Tibial artery (tissue), 4 donors: ENCODE measurements around the gene FAM169A.

Experiments
- DNase-seq, 2 donors: peaks; one replicate each; pipeline ENCODE4 v3.0.0-alpha.2; 2019
- H3K27ac ChIP-seq, 2 donors: fragments of 200-600 bp; sonication (generic) in 1 of 2; 1 replicate in 1 of 2; 2 replicates in 1 of 2; pipeline ENCODE4 v1.5.1; 2018 to 2019; ENCODE audit warnings: mild to moderate bottlenecking in 1 of 2
- H3K27me3 ChIP-seq, 2 donors: fragments of 200-600 bp; sonication (generic) in 1 of 2; one replicate each; pipeline versions ENCODE4 v1.5.1 to v1.6.0; 2016 to 2019
- H3K36me3 ChIP-seq, 3 donors: fragments of 200-600 bp; sonication (generic) in 2 of 3; one replicate each; pipeline ENCODE4 v1.5.1; 2016 to 2019; ENCODE audit warnings: mild to moderate bottlenecking in 2 of 3
- H3K4me1 ChIP-seq, 4 donors: fragments of 200-600 bp; sonication (generic) in 2 of 4; 1 replicate in 3 of 4; 2 replicates in 1 of 4; pipeline ENCODE4 v1.5.1; 2016 to 2019
- H3K4me3 ChIP-seq, 2 donors: fragments of 200-600 bp; sonication (generic) in 1 of 2; 1 replicate in 1 of 2; 2 replicates in 1 of 2; pipeline ENCODE4 v1.5.1; 2018 to 2019; ENCODE audit warnings: mild to moderate bottlenecking in 2 of 2
- H3K9me3 ChIP-seq, 3 donors: fragments of 200-600 bp; sonication (generic) in 1 of 3; one replicate each; pipeline ENCODE4 v1.5.1; 2016 to 2019
- CTCF ChIP-seq, 2 experiments: fragments of 200-600 bp in 1 of 2; fragments of 450-650 bp in 1 of 2; IDR thresholded peaks; one replicate each; pipeline ENCODE4 v1.5.1; 2017 to 2019; ENCODE audit warnings: antibody characterized with exemption in 2 of 2, mild to moderate bottlenecking in 1 of 2, moderate library complexity in 1 of 2
- intact Hi-C: fragments of 100-400 bp; cut with DNase I; formaldehyde crosslinking; loops from one replicate; pipeline ENCODE4 v1.15.0; 2023; ENCODE audit warnings: low total_unique reads

The FAM169A gene

GRCh38 chr5:74833537-74834266 lies 32.5 kb downstream of the FAM169A start:
- Histone ChIP-seq H3K27ac (no peak overlapping the region), H3K9me3 (no peaks in the 10 kb centered on the region), H3K36me3 (no peaks in the 10 kb centered on the region), H3K4me3 (no peak overlapping the region), H3K4me1 (no peaks in the 10 kb centered on the region), H3K27me3 (no peaks in the 10 kb centered on the region)
- intact Hi-C loops, result no loop called here
- TF ChIP-seq CTCF (IDR thresholded peaks at IDR 0.05), result no peak
- DNase-seq, result no peak

DNA sequence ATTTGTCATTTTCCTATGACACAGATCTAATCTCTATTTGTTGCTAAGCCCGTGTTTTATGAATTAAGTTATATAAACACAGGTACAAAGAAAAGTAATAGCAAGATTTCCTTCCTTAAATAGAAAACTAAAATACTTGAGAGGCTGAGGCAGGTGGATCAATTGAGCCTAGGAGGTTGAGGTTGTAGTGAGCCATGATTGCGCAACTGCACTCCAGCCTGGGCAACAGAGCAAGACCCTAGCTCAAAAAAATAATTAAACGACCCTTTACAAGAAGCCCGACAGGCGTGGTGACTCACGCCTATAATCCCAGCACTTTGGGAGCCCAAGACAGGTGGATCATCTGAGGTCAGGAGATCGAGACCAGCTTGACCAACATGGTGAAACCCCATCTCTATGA lies 36.8 kb downstream of the FAM169A start:
- DNase-seq, result no peak
- Histone ChIP-seq H3K36me3 (no peaks in the 10 kb centered on the region), H3K4me3 (no peak overlapping the region), H3K27ac (no peak overlapping the region), H3K4me1 (no peaks in the 10 kb centered on the region), H3K27me3 (no peaks in the 10 kb centered on the region), H3K9me3 (no peaks in the 10 kb centered on the region)
- intact Hi-C loops, result no loop called here
- no peak for TF ChIP-seq CTCF (IDR thresholded peaks at IDR 0.05)

GRCh38 chr5:74822288-74822687 lies 43.9 kb downstream of the FAM169A start:
- intact Hi-C loops, result no loop called here
- no peaks in the 10 kb centered on the region for H3K9me3 ChIP-seq
- no peaks in the 10 kb centered on the region for H3K36me3 ChIP-seq
- no peaks in the 10 kb centered on the region for H3K4me1 ChIP-seq
- no peak overlapping the region for H3K4me3 ChIP-seq
- TF ChIP-seq CTCF (IDR thresholded peaks at IDR 0.05), result no peak
- DNase-seq, result no peak
- H3K27me3 ChIP-seq, result no peaks in the 10 kb centered on the region
- H3K27ac ChIP-seq, result no peak overlapping the region

- intact Hi-C loops, result no loop called here
- Histone ChIP-seq H3K4me3 (no peak overlapping the region), H3K4me1 (no peaks in the 10 kb centered on the region)
Measured at GRCh38 chr5:74816875-74817274, 49.3 kb downstream of the FAM169A start.

DNA sequence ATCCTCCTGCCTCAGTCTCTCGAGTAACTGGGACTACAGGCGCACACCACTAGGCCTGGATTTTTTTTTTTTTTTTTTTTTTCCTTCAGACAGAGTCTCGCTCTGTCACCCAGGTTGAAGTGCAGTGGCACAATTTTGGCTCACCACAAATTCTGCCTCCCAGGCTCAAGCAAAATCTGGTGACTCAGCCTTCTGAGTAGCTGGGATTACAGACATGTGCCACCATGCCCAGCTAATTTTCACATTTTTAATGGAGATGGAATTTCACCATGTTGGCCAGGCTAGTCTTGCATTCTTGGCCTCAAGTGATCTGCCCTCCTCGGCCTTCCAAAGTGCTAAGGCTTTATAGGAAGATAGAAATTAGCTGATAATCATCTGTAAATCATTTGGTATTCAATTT lies 55.3 kb downstream of the FAM169A start:
- TF ChIP-seq CTCF (IDR thresholded peaks at IDR 0.05), result no peak
- H3K4me3 ChIP-seq, result no peak overlapping the region
- H3K9me3 ChIP-seq, result no peaks in the 10 kb centered on the region
- H3K36me3 ChIP-seq, result no peaks in the 10 kb centered on the region
- no peaks in the 10 kb centered on the region for H3K4me1 ChIP-seq
- no peaks in the 10 kb centered on the region for H3K27me3 ChIP-seq
- intact Hi-C loops, result no loop called here
- no peak for DNase-seq
- H3K27ac ChIP-seq, result no peak overlapping the region

More at GRCh38 chr5:74816875-74817274, 49.3 kb downstream of the FAM169A start:
- Histone ChIP-seq H3K27ac (no peak overlapping the region), H3K36me3 (no peaks in the 10 kb centered on the region), H3K9me3 (no peaks in the 10 kb centered on the region), H3K27me3 (no peaks in the 10 kb centered on the region)
- no peak for DNase-seq
- no peak for TF ChIP-seq CTCF (IDR thresholded peaks at IDR 0.05)

- intact Hi-C loops, result no loop called here
- no peak for TF ChIP-seq CTCF (IDR thresholded peaks at IDR 0.05)
Measured at GRCh38 chr5:74801941-74802340, 64.2 kb downstream of the FAM169A start.

More at GRCh38 chr5:74801941-74802340, 64.2 kb downstream of the FAM169A start:
- Histone ChIP-seq H3K4me3 (no peak overlapping the region), H3K9me3 (no peaks in the 10 kb centered on the region), H3K36me3 (no peaks in the 10 kb centered on the region), H3K4me1 (no peaks in the 10 kb centered on the region), H3K27ac (no peak overlapping the region), H3K27me3 (no peaks in the 10 kb centered on the region)
- DNase-seq, result no peak
